HG03280 (cell line): ENCODE results near the gene PLB1.

ENCODE experiments used
- ATAC-seq: cut with Tn5 transposase; IDR thresholded peaks from one replicate; pipeline ENCODE4 v1.9.1; 2021; ENCODE audit warnings: mild to moderate bottlenecking, moderate library complexity; ENCODE audit not compliant: unreplicated experiment

Gene PLB1

DNA sequence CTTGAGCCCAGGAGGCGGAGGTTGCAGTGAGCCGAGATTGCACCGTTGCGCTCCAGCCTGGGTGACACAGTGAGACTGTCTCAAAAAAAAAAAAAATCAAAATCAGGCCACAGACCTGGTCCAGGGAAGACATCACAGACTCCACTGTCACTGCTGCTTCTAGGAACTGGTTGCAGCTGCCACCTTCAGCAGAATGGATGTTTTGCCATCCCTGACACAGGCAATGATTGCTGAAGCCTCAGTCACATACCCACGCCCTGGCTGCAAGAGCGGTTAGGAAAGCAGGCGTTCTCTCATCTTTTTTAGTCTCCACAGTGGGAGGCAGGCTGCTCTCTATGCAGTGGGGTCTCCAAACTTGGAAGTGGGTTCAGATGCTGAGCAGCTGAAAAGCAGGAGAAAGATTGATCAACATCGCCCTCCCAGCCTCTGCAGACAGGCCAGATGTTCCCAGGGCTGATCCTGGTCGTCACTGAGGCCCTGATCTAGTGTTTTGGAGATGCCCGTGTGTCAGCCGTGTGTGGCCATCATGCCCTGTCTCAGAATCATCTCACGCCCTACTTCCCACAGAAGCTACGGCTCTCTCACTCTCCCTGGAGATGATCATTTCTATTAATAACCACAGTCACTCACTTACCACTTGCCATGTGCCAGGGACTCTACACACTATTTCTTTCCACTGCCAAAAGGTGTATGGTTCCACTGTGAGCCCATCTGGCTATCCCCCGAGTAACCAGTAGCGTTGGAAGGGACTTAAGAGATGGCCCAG lies 91.8 kb downstream of the PLB1 start:
- ATAC-seq: no peak

DNA sequence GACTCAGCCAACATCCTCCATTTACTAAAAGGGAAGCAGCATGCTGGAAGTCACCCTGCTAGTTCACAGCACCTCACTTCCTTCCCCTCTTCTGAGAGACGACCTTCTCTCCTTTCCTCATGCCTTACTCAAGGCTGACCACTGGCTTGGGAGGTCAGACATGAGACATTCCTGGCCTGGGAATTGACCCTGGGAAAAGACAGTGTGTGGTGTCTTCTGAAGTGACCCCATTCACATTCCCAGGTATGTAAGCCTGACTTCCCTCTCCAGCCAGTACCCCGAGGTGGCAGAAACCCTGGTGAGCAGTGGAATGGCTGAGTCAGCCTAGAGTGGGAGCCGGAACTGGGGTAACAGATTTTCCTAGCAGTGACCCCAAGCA lies 92.4 kb downstream of the PLB1 start:
- ATAC-seq: no peak

DNA sequence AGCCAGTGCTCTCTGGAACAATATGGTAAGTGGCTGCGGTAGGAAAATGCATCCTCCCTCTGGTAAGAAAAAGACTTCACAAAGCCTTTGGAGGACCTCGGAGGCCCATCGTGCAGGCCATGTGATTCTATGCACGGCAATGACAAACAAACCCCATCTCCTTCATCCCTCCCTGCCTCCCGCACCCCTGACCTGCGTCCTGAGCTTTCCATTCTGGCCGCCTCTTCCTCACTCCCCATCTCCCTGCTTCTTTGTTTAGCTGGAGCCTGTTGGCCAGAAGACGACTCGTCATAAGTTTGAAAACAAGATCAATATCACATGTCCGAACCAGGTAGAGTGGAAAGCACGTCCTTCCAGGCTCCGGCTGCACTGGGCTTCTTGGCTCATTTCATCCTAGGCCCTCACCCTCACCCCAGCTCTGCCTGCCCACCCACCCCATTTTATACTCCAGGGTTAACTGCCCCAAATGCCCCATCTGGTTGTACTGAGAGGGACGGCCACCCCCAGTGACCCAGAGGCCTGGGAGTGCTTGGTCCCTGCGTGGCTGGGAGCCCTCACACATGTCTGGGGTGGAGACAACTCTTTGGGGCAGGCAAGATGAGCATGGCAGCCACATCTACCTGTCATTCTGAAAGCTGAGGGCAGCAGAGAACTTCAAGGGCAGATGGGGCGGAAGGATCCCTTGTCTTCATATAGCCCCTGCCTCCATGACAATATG lies 94.0 kb downstream of the PLB1 start:
- ATAC-seq: no peak

DNA sequence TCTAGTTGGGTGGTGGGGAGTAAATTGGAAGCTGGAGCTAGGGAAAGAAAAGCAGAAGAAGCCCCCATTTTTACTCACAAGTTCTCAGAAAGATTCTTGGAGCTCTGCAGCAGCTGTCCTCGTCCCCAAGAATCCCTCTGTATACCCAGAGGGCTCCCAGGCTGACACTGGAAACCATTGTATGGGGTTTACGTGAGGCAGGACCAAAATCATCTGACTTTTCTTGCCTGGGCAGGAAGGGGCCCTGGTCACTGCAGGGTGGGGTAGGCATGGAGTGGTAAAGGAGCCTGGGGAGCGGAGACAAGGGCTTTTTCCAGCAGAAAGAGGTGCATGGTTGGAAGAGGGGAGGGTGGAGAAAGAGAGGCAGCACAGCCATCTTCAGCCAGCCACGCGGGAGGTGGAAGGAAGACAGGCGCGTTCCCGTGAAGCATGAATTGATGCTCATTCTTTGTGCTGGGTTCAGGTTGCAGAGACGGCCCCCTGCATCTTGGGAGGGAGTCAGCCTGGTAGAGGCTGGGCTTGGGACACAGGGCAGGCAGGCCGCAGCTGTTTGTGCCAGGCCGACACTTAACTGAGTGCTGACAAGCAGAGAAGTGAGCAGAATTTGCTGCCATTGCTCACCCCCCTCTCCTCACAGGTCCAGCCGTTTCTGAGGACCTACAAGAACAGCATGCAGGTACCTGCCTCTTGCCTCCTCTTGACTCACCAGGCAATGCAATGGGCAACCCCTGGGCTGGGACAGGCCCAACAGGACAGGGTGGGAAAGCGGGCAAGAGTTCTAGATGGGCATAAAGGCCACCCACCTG lies 94.8 kb downstream of the PLB1 start:
- no peak for ATAC-seq

DNA sequence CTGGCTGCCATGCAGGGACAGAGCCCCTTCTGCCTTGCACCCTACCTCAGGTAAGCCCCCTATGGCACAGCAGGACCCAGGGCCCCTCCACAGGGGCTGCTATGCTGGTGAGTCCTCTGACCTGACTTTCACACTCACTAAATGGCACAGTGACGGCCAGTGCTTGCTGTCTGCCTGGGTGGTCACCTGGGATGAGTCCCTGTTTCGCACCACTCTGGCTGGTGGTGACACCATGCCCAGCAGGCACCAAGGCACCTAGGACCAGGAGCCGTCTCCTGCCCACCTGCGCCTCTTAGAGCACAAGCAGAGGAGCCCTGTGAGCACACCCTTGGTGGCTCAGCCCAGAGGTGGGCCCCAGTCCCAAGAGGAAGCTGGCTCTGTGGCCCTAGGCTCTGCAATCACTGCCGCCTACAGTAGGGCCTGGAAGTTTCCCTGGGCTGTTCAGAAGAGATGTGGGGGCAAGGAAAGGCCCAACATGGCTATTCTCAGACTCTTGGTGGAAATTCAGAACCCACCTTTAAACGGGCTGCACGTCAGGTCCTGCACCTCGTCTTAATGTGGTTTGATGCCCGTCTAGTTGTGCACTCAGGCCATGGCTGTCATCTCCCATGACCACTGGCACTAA lies 96.0 kb downstream of the PLB1 start:
- ATAC-seq: no peak

DNA sequence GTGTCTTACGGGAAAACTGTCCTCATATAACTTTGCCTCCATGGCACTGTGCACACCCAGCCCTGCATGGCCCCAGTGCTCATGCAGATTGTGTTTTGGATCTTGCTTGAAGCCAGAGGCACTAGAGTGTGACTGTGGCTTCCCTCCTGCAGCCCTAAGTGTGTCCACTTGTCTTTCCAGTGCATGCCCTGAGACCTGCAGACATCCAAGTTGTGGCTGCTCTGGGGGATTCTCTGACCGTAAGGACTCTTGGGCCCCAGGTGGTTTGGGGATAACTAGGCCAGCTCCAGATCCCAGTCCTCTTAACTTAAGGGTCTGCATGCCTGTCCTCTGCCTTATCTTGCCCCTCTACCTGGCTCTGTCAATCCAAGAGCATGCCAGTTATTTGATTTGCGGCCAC lies 96.6 kb downstream of the PLB1 start:
- ATAC-seq: no peak

DNA sequence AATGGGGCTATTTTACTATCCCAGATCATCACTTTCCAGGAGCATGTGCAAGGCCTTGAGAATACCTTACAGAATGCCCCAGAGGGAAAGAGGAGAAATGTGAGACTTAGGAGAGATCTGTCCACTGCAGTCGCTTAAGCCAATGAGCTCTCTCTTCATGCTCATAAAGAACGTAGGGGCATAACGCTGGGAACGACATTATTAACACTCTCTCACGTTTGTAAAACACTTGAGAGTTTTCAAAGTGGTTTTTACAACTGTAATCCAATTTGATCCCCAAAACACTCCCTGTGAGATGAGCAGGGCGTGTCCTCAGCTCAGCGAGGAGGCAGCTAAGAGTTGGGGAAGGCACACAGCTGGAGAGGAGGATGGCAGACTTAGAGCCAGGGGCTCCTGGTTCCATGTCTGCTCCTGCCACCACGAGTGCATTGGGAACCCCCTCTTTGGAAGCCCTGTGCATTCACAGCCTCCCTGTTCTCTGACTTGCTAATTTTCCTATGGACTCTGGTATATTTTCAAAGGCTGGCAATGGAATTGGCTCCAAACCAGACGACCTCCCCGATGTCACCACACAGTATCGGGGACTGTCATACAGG lies 97.4 kb downstream of the PLB1 start:
- no peak for ATAC-seq

DNA sequence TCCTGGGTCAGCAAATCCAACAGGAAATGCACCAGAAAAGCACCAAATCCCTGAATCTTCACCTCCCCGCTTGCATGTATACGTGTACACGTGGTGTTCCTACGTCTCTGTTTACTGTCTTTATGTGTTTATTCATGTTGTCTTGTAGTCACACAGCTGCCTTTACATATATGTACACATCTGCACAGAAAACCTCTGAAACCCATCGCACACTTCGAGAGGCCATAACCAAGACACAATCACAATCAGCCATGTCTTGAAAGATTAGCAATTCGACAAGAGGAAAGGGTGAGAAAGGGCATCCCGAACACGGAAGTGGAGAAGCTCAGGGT lies 98.1 kb downstream of the PLB1 start:
- ATAC-seq: peak; percentile 27

DNA sequence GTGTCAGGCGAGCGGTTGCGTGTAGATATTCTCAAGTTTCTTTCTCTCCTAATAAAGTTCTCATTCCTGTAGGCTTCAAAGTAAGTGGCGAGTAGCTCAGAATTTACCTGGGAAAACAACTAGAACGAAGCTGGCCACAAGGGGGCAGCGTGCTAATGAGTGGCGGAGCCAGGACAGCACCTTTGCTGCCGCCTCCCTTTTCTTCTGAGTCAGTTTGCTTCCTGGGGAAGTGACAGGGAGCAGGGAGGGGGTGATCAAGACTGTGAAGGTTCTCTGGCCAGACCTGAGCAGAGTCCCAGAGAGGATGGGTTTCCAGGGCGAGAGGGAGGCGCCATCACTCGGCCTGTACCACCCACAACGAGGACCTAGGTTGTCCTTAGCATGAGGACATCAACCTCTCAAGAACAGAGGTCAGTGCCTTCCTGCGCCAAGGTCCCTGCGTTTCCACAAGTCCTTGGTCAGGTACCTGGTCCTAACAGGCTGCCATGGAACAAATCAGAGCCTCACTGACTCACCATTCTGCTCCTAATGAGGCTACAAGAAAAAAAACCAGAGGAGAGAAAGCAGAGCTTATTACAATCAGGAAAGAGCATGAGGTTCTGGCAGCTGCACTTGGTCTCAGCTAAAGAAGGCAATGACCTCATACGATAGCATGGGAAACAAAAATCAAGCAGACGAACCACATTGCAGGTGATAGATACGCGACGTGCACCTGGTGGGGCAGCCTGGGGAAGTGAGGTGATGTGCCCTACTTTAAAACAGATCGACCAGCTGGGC lies 98.7 kb downstream of the PLB1 start:
- ATAC-seq: peak; percentile 72

DNA sequence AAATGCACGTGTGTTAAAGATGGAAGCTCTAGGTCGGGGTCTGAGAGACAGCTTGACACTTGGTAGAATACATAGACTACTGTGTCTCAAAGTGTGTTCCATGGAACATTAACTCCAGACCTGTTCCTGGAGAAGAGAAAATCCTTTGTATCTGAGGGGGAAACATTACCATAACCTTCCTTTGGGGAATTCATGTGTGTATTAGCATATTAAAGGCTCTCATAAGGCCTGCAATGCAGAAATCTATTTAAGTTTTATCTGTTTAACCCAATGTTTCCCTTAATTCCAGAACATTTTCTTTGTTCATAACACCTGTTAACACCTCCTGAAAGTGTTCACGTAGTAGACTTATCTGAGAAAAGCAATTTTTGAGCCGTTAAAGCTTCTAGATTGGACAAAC lies 99.5 kb downstream of the PLB1 start:
- ATAC-seq: no peak

DNA sequence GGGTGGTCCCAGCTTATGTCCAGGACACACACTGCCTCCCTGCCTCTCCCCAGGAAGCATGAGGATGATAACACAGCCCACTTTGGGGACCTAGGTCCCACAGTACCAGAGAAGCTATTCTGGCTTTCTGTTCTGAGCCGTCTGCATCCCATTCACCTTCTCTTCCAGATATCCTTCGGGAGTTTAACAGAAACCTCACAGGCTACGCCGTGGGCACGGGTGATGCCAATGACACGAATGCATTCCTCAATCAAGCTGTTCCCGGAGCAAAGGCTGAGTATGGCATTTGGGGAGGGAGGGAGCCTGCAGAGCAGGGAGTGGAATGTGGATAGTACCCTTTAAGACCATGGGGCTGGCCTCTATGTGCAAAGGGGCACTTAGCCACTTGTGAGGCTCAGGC lies 102.6 kb downstream of the PLB1 start:
- no peak for ATAC-seq

DNA sequence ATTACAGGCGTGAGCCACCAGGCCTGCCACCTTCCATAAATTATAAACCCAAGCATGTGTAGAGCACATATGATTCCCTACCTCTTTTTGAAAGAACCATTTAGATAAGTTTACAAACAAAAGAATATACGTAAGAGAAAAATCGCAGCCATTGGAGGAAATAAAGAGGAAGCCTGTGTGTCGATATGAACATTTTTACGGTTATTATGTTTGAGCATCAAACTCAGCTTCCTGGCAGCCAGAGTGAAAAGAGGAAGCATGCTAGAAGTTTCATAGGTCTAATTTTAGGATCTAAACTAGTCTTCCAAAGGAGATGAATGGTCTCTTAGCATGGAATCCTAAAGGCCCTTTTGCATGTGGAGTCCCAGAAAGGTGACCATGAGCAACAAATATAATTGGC lies 104.3 kb downstream of the PLB1 start:
- ATAC-seq: no peak

DNA sequence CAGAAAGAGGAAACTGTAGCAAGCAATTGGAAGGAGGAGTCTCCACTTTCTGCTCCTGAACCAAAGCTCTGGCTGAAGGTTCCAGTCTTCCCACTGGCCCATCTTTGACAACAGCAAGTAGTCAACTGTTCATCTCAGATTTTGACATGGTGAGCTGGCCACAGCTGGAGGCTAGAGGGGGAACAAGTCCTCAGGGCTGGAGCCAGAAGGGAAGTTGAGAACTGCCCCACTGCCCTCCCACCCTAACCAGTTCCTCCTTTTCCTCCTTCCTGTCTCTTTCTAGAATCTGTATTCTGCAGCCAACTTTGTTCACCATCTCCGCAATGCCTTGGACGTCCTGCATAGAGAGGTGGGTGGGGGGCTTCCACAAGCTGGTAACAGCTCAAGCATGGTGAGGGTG lies 105.8 kb downstream of the PLB1 start:
- no peak for ATAC-seq

DNA sequence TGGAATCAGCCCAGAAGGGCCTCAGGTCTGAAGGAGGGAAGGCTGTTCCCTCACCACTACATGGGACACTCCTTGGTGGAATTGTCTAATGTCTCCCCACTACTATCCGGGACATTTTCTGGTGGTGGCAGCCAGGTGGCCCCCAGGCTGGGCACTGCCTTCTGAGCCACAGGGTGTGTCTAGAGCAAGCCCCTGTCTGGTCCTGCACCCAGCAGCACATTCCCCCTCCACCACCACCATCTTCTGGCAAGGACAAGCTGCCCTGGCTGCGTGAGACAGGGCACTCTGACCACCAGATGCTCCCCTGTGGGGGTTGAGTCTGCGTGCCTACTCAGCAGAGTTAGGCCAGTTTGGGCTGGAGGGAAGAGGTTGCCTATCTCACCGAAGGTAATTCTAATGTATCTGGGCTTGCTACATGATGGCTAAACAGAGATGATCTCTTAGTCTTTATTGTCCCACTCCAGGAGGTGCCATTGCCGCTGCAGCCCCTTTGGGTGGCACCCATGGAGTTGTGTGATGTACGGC lies 106.3 kb downstream of the PLB1 start:
- no peak for ATAC-seq

DNA sequence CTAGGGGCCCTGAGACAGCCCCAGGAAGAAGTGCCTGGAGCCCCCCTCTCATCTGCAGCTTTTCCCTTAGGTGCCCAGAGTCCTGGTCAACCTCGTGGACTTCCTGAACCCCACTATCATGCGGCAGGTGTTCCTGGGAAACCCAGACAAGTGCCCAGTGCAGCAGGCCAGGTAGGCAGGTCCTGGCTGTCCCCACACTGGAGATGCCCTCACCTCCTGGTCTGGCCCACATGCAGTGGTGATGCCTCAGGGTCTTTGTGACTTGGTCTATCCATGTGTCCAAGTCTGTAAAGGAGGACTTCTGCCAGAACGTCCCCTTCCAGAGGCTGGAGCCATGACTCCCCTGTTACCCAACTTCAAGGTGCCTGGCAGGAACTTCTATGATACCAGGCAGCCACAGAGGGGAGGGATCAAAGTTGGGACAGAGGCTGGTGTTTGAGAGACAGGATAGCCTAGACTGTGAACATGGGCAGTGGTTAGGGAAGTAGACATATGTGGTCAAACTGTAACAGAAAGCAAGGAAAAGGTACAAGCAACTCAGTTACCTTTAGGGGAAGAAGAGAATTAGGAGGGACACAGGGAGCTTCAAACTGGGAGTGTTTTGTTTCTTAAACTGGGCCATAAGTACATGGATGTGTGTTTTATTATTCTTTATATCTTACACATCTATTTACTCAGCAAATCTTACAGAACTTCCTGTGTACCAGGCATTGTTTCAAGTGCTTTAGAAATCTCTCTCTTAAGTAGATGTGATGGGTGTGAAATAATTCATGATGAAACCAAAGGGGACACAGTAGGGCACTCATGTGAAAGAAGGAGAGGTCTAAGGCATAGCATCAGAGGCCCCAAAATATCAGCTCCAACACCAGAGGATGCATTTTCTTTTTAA lies 107.1 kb downstream of the PLB1 start:
- no peak for ATAC-seq

DNA sequence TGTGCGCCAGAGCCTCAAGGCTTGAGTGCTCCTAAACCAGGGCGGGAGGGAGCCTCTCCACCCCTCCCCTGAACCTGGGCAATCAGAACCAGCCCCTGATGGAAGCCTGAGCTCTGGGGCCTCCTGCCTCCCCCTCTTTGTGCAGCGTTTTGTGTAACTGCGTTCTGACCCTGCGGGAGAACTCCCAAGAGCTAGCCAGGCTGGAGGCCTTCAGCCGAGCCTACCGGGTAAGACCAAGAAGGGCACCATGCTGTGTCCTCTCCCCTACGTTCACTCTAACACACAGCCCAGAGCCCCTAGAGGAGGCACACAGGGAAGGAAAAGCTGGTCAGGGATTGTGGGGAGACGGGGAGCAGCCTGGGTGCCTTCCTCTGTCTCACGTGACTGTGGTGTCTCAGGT lies 108.0 kb downstream of the PLB1 start:
- no peak for ATAC-seq

DNA sequence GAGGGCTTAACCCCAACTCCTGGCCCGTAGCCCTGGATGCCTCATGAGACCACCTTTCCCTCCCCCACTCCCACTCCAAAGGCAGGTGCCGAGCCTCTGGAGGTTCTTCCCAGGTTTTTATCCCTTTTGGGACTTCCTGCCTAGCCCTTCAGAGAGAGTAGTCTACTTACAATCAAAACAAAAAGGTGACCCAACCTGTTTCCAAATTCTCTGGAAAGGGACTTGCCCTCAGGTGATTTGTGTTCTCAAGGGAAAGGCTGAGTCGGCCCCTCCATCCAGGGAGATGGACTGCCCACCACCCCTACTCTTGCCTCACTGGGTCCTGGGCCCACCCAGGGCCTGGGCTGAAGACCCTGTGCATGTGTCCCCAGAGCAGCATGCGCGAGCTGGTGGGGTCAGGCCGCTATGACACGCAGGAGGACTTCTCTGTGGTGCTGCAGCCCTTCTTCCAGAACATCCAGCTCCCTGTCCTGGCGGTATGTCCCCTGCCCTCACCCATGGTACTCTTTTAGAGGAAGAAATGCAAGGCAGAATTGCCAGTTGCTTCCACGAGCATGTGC lies 108.5 kb downstream of the PLB1 start:
- ATAC-seq: no peak

DNA sequence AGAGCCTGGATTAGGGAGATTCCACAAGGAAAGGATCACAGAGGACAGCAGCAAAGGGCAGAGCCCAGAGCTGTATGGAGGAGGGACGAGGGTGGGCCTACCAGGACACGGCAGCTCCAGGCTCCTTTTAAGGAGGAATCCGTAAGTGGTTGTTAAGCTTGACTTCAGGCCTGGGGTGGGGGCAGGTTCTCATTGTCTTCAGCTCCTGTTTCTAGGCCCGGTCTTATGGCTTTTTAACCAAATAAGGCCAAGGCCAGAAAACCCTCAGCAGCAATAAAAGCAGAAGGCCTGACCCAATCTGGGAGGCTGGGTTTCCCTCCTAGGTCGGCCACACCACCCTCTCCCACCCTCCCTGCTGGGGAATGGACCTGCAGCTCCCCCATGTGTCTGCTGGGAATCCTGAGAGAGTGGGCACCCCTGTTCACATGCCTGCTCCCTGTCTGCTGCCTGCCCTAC lies 111.2 kb downstream of the PLB1 start:
- no peak for ATAC-seq
